Lower lobe of right lung (tissue), 2 donors: ENCODE data around the gene NPTXR. TPM values are rescaled to one million over a fixed set of nuclear protein-coding genes. Genes with fewer than 3 reads are reported as not detected.

Experiments used
- ATAC-seq, 2 donors: fragments of 200-7000 bp; cut with Tn5 transposase; one replicate each; pipeline ENCODE4 v1.9.1; 2020 to 2022; ENCODE audit warnings: mild to moderate bottlenecking in 2 of 2, moderate library complexity in 2 of 2
- DNase-seq: peaks from one replicate; pipeline ENCODE4 v3.0.0-alpha.2; 2020
- H3K27ac ChIP-seq: fragments of 200-600 bp; one replicate; pipeline ENCODE4 v1.8.0; 2022
- H3K27me3 ChIP-seq: fragments of 200-600 bp; one replicate; pipeline ENCODE4 v1.8.0; 2022; ENCODE audit warnings: low read depth
- H3K36me3 ChIP-seq: fragments of 200-600 bp; one replicate; pipeline ENCODE4 v1.8.0; 2022; ENCODE audit warnings: mild to moderate bottlenecking
- H3K4me1 ChIP-seq: fragments of 200-600 bp; one replicate; pipeline ENCODE4 v1.8.0; 2022
- H3K4me3 ChIP-seq: fragments of 200-600 bp; one replicate; pipeline ENCODE4 v1.8.0; 2022; ENCODE audit warnings: mild to moderate bottlenecking
- H3K9me3 ChIP-seq: fragments of 200-600 bp; one replicate; pipeline ENCODE4 v1.8.0; 2022
- intact Hi-C: fragments of 100-400 bp; cut with DNase I; formaldehyde crosslinking; loops from one replicate; pipeline ENCODE4 v1.11.0; 2022
- total RNA-seq: library from RNA; stranded (reverse); fragmentation: NEBNext Ultra II Directional; extraction: Animal tissue kit (Norgen Biotek cat#: 25700); gene quantifications from one replicate; pipeline ENCODE4 v1.2.1, GENCODE V29; 2021
- TF ChIP-seq, protein P1 (sequence below): fragments of 200-600 bp; IDR thresholded peaks from one replicate; pipeline ENCODE4 v1.8.0; 2022; ENCODE audit warnings: antibody characterized with exemption, mild to moderate bottlenecking
- donor health status: DM: no; HTN: yes; CAD: no; lungs with severe emphysema.

The NPTXR gene
- total RNA-seq, 1 donor from 2014 or later: 5.1 TPM

DNA sequence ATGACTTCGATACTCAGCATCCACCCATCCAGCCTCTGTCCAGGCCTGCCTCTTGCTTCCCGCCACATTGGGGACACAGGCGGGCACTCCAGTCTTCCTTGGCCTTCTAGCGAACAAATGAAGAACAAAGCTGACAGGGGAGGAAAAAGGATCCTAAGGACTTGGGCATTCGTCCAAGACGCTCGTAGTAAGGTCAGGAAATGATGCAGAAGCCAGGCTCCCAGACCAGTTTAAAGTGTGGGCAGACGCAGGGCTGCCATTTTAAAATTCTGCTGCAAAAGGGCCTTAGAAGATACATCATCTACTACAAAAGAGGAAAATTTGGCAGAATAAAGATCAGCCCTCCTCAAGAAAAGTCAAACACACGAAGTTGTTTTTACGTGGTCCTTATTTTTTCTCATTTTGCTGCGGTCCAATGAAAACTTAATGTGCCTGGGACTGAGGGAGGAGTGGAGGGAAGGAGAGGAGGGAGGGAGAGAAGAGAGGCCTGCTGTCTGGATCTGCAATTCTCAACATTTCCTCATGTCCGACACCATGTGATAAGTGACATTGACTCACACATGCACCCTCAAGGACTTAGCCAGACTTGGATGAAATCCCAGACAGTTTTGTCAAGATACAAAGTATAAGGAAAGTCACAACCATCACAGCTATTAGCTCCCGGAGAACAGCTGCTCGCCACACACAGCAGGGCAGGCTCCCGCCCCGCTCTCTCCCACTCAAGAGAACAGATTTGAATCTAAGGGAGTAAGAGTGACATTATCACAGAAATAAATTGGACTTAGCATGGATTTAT, 55.6 kb downstream of the NPTXR start:
- intact Hi-C loops: no loop called here
- Histone ChIP-seq H3K27me3 (no peaks in the 10 kb centered on the region), H3K36me3 (peaks cover 18% of the 10 kb centered on the region), H3K4me1 (peaks cover 26% of the 10 kb centered on the region), H3K4me3 (no peak overlapping the region), H3K27ac (peak overlapping the region; percentile 20), H3K9me3 (no peaks in the 10 kb centered on the region)
- ATAC-seq: peak; percentile 82 to 84
- DNase-seq: no peak
- TF ChIP-seq, protein P1, sequence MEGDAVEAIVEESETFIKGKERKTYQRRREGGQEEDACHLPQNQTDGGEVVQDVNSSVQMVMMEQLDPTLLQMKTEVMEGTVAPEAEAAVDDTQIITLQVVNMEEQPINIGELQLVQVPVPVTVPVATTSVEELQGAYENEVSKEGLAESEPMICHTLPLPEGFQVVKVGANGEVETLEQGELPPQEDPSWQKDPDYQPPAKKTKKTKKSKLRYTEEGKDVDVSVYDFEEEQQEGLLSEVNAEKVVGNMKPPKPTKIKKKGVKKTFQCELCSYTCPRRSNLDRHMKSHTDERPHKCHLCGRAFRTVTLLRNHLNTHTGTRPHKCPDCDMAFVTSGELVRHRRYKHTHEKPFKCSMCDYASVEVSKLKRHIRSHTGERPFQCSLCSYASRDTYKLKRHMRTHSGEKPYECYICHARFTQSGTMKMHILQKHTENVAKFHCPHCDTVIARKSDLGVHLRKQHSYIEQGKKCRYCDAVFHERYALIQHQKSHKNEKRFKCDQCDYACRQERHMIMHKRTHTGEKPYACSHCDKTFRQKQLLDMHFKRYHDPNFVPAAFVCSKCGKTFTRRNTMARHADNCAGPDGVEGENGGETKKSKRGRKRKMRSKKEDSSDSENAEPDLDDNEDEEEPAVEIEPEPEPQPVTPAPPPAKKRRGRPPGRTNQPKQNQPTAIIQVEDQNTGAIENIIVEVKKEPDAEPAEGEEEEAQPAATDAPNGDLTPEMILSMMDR: no peak

GRCh38 chr22:38786631-38787030, 57.2 kb downstream of the NPTXR start:
- no peak overlapping the region for H3K4me3 ChIP-seq
- H3K27ac ChIP-seq: no peak overlapping the region
- no peak for ATAC-seq
- no peak for DNase-seq
- TF ChIP-seq, protein P1: no peak
- H3K4me1 ChIP-seq: peaks cover 19% of the 10 kb centered on the region
- H3K9me3 ChIP-seq: no peaks in the 10 kb centered on the region
- H3K27me3 ChIP-seq: no peaks in the 10 kb centered on the region
- H3K36me3 ChIP-seq: peaks cover 22% of the 10 kb centered on the region
- intact Hi-C loops: no loop called here

GRCh38 chr22:38784856-38785255, 59.0 kb downstream of the NPTXR start:
- TF ChIP-seq, protein P1: no peak
- no peak overlapping the region for H3K27ac ChIP-seq
- intact Hi-C loops: no loop called here
- no peak for DNase-seq
- no peak overlapping the region for H3K4me3 ChIP-seq
- peaks cover 30% of the 10 kb centered on the region for H3K36me3 ChIP-seq
- no peaks in the 10 kb centered on the region for H3K27me3 ChIP-seq
- no peak for ATAC-seq
- H3K9me3 ChIP-seq: no peaks in the 10 kb centered on the region
- H3K4me1 ChIP-seq: peaks cover 19% of the 10 kb centered on the region

- no peak overlapping the region for H3K27ac ChIP-seq
- H3K4me1 ChIP-seq: peaks cover 15% of the 10 kb centered on the region
- H3K9me3 ChIP-seq: no peaks in the 10 kb centered on the region
- DNase-seq (no peak), ATAC-seq (no peak)
- H3K4me3 ChIP-seq: no peak overlapping the region
- intact Hi-C loops: no loop called here
- H3K27me3 ChIP-seq: no peaks in the 10 kb centered on the region
- TF ChIP-seq, protein P1: no peak
- peaks cover 34% of the 10 kb centered on the region for H3K36me3 ChIP-seq
These were observed 59.8 kb downstream of the NPTXR start for GRCh38 chr22:38784035-38784434.

GRCh38 chr22:38783095-38783615, 60.7 kb downstream of the NPTXR start:
- Histone ChIP-seq H3K9me3 (no peaks in the 10 kb centered on the region), H3K4me1 (peaks cover 6% of the 10 kb centered on the region), H3K27me3 (no peaks in the 10 kb centered on the region), H3K27ac (no peak overlapping the region), H3K4me3 (no peak overlapping the region), H3K36me3 (peaks cover 42% of the 10 kb centered on the region)
- DNase-seq (no peak), ATAC-seq (no peak)
- TF ChIP-seq, protein P1: no peak
- intact Hi-C loops: no loop called here
